ENCODE results near the gene CCDC92.

GRCh38 chr12:123939716-123940626 lies 32.7 kb downstream of the CCDC92 start:
- no peak for TF ChIP-seq CTCF (IDR thresholded peaks at IDR 0.05)
- TF ChIP-seq POLR2A (IDR thresholded peaks at IDR 0.05) = no peak

All from body of pancreas (tissue), 4 donors.